ENCODE data around the gene NRIP2. TPM values are rescaled to one million over a fixed set of nuclear protein-coding genes. Genes with fewer than 3 reads are reported as not detected.

The NRIP2 gene
- total RNA-seq, 4 donors from 2014 or later: 0.38 to 1.6 TPM; not detected in 2

DNA sequence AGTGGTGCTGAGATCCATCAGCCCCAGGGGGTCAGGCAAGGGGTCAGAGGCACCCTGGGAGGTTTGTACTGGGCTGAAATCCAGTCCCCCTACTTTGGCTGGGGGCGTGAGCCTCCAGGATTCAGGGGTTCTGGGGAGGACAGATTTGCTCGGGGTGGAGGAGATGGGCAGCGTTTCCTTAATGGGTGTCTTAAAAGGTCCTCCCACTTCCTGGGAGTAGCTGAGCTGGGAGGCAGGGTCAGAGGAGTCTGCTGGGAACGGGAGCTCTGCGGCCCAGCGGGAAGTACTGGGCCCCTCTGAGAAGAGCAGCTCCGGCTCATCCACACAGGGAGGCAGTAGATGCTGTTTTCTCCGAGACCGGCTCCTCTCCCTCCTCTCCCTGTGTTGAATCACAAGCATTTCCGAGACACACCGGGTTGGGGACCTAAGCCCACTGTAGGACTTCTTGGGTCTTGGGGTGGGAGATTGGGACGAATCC, 24.1 kb upstream of the NRIP2 start:
- Histone ChIP-seq H3K27me3 (no peaks in the 10 kb centered on the region), H3K27ac (peak overlapping the region in 2 of 4 donors; percentile 36 to 39), H3K4me1 (no peaks in the 10 kb centered on the region), H3K9me3 (no peaks in the 10 kb centered on the region), H3K4me3 (no peak overlapping the region), H3K36me3 (peaks cover 0 to 50% (median 7%) of the 10 kb centered on the region in 3 donors)
- TF ChIP-seq, protein P1, sequence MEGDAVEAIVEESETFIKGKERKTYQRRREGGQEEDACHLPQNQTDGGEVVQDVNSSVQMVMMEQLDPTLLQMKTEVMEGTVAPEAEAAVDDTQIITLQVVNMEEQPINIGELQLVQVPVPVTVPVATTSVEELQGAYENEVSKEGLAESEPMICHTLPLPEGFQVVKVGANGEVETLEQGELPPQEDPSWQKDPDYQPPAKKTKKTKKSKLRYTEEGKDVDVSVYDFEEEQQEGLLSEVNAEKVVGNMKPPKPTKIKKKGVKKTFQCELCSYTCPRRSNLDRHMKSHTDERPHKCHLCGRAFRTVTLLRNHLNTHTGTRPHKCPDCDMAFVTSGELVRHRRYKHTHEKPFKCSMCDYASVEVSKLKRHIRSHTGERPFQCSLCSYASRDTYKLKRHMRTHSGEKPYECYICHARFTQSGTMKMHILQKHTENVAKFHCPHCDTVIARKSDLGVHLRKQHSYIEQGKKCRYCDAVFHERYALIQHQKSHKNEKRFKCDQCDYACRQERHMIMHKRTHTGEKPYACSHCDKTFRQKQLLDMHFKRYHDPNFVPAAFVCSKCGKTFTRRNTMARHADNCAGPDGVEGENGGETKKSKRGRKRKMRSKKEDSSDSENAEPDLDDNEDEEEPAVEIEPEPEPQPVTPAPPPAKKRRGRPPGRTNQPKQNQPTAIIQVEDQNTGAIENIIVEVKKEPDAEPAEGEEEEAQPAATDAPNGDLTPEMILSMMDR (IDR thresholded peaks at IDR 0.05): no peak
- no peak for TF ChIP-seq POLR2A (IDR thresholded peaks at IDR 0.05)
- DNase-seq: no peak
- WGBS, 2 donors: 65 to 100% methylated on average over 1 to 7 of the region's 12 CpGs
- intact Hi-C loops (cut with DNase I): loop anchor here (10.0 kb wide), 1 partner anchor 176 kb away; no protein-coding TSS in a partner anchor

DNA sequence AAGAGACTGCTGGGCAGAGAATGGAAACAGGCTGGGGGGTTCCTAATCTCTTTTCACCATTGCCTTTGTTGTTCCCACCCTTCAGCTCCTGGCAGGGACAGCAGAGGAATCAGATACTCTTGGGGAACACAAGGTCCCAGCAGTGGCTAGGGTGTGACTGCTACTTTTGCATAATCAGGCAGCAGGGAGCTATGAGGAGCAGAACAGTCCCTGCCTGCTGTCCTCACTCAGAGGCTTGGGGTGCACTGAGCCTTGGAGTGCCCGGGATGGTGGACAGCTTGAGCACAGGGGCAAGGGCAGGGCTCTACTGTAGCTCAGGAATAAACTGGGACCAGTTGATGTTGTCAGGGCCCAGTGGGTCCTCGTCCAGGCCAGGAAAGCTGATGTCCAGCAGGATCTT, 23.5 kb upstream of the NRIP2 start:
- peak overlapping the region in 2 of 4 donors; percentile 36 to 39 for H3K27ac ChIP-seq
- intact Hi-C loops (cut with DNase I): loop anchor here (10.0 kb wide), 1 partner anchor 176 kb away; no protein-coding TSS in a partner anchor

DNA sequence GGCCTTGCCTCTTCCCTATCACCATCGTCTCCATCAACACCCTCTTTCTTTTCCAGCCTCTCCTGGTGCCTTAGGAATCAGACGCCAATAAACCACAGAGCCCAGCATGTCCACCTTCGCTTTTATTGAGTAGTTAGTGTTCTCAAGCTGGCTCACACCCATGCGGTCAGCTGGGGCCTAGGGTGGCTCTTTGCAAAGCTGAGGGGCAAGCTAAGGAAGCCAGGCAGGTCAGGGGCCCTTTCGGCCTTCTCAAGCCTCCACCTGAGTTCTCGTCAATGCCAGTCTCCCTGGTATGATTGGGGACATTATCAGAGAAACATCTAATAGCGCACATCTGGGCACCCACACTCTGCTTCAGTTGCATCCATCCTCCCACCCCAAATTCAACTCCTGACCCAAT, 22.7 kb upstream of the NRIP2 start:
- DNase-seq: no peak
- Histone ChIP-seq H3K4me1 (peaks cover 0 to 4% (median 0%) of the 10 kb centered on the region in 3 donors), H3K27me3 (no peaks in the 10 kb centered on the region), H3K4me3 (no peak overlapping the region), H3K27ac (no peak overlapping the region), H3K9me3 (no peaks in the 10 kb centered on the region), H3K36me3 (peaks cover 0 to 37% (median 3%) of the 10 kb centered on the region in 3 donors)
- intact Hi-C loops (cut with DNase I): loop anchor here (10.0 kb wide), 1 partner anchor 177 kb away; no protein-coding TSS in a partner anchor
- no peak for TF ChIP-seq POLR2A (IDR thresholded peaks at IDR 0.05)
- TF ChIP-seq, protein P1 (IDR thresholded peaks at IDR 0.05): no peak
- 93 to 95% methylated on average over 4 to 7 of the region's 7 CpGs for WGBS, 2 donors

More for the DNA sequence above, 23.5 kb upstream of the NRIP2 start:
- no peak for DNase-seq
- no peaks in the 10 kb centered on the region for H3K9me3 ChIP-seq
- WGBS, 2 donors: 100% methylated on average over 1 of the region's 2 CpGs; no CpG with 5 or more reads in 1 of the 2 donors
- no peak overlapping the region for H3K4me3 ChIP-seq
- TF ChIP-seq POLR2A (IDR thresholded peaks at IDR 0.05): no peak
- TF ChIP-seq, protein P1 (IDR thresholded peaks at IDR 0.05): no peak
- H3K36me3 ChIP-seq: peaks cover 0 to 44% (median 3%) of the 10 kb centered on the region in 3 donors
- peaks cover 0 to 4% (median 0%) of the 10 kb centered on the region in 3 donors for H3K4me1 ChIP-seq
- H3K27me3 ChIP-seq: no peaks in the 10 kb centered on the region

DNA sequence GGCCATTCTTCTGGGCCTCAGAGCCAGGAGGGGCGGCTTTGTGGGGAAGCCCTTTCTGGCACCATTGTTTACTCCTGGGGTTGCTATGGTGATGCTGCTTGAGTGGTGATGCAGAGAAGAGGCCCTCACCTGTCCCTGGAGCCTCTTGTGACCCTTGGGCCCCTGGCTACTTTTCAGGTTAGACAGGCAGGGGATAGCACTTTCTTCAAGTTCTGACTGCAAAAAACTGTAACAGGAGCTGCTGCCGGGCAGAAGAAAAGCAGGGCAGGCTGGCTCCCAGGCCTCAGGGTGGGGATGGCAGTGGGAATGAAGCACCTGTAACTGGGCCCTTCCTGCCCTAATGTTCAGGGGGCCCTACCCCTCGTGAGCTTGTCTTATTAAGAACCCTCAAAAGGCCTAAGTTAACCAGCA, 22.2 kb upstream of the NRIP2 start, which contains the start of gene TEX52:
Gene TEX52 (minus strand): TSS at position 19 of the 411 bp plus-strand sequence. CDS start 13 bp downstream, at position 6.
- Histone ChIP-seq H3K9me3 (no peaks in the 10 kb centered on the region), H3K27ac (no peak within 1 kb of the TSS), H3K27me3 (no peaks in the 10 kb centered on the region), H3K4me3 (no peak within 1 kb of the TSS), H3K4me1 (peaks cover 0 to 4% (median 0%) of the 10 kb centered on the region in 3 donors), H3K36me3 (peaks cover 0 to 37% (median 3%) of the 10 kb centered on the region in 3 donors)
- TF ChIP-seq, protein P1 (IDR thresholded peaks at IDR 0.05): no peak
- no peak for TF ChIP-seq POLR2A (IDR thresholded peaks at IDR 0.05)
- no peak for DNase-seq
- WGBS, 2 donors: 79% methylated on average over 3 of the region's 3 CpGs; no CpG with 5 or more reads in 1 of the 2 donors
- intact Hi-C loops (cut with DNase I): loop anchor here (10.0 kb wide), 1 partner anchor 178 kb away; no protein-coding TSS in a partner anchor

DNA sequence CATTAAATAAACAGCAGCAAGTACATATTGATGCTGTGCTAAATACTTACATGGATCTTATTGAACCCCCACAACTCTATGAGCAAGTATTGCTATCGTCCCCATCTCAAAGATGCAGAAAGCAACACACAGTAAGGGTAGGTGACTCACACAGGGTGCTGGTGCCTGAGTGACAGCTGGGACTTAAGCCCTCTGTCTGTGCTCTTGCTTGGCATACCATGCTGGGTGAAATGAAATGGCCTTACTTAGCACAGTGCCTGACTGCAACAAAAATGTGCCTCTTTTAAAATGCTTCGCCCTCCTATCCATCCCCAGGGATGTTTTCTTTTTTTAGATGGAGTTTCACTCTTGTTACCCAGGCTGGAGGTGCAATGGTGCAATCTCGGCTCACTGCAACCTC, 21.2 kb upstream of the NRIP2 start:
- Histone ChIP-seq H3K9me3 (no peaks in the 10 kb centered on the region), H3K27ac (no peak overlapping the region), H3K4me3 (no peak overlapping the region), H3K4me1 (peaks cover 0 to 4% (median 0%) of the 10 kb centered on the region in 3 donors), H3K36me3 (peaks cover 0 to 37% (median 3%) of the 10 kb centered on the region in 3 donors), H3K27me3 (no peaks in the 10 kb centered on the region)
- 90 to 92% methylated on average over 3 of the region's 3 CpGs for WGBS, 2 donors
- intact Hi-C loops (cut with DNase I): loop anchor here (10.0 kb wide), 1 partner anchor 179 kb away; no protein-coding TSS in a partner anchor
- TF ChIP-seq, protein P1 (IDR thresholded peaks at IDR 0.05): no peak
- no peak for TF ChIP-seq POLR2A (IDR thresholded peaks at IDR 0.05)
- DNase-seq: no peak

Measured in esophagus squamous epithelium (tissue), 5 donors.